Neural cell (in vitro differentiated cells): Measurements from ENCODE around the gene CADM4. TPM values are rescaled to one million over a fixed set of nuclear protein-coding genes. Genes with fewer than 3 reads are reported as not detected.

ENCODE experiments used
- H2AFZ ChIP-seq: fragments of 200-600, 300-800 bp; sonication (generic), shearing (Covaris generic); 2 replicates; pipeline ENCODE4 v1.6.0; 2014; ENCODE audit warnings: low read depth, mild to moderate bottlenecking, antibody characterized with exemption, low read length, moderate library complexity
- H3F3A ChIP-seq: fragments of 200-600 bp; shearing (Covaris generic); 2 replicates; pipeline ENCODE4 v1.6.1; 2016; ENCODE audit warnings: mild to moderate bottlenecking, moderate library complexity, mixed read lengths, antibody characterized with exemption, low read length; ENCODE audit not compliant: insufficient read depth, poor library complexity, severe bottlenecking
- H3K27ac ChIP-seq: fragments of 200-600, 300-800 bp; sonication (generic), shearing (Covaris generic); 2 replicates; pipeline ENCODE4 v1.5.1; 2014; ENCODE audit warnings: mild to moderate bottlenecking, low read length, moderate library complexity
- H3K27me3 ChIP-seq: fragments of 300-800, 200-600 bp; sonication (generic), shearing (Covaris generic); 2 replicates; pipeline ENCODE4 v1.6.0; 2014; ENCODE audit warnings: mild to moderate bottlenecking, low read depth, low read length, moderate library complexity; ENCODE audit not compliant: insufficient read depth
- H3K36me3 ChIP-seq: fragments of 300-800, 200-600 bp; sonication (generic), shearing (Covaris generic); 2 replicates; pipeline ENCODE4 v1.5.1; 2014; ENCODE audit warnings: mild to moderate bottlenecking, antibody characterized with exemption, low read length, moderate library complexity; ENCODE audit not compliant: insufficient read depth
- H3K4me2 ChIP-seq: fragments of 300-800, 200-600 bp; sonication (generic), shearing (Covaris generic); 2 replicates; pipeline ENCODE4 v1.6.0; 2014; ENCODE audit warnings: mild to moderate bottlenecking, low read length
- H3K4me3 ChIP-seq: fragments of 300-800, 200-600 bp; sonication (generic), shearing (Covaris generic); 2 replicates; pipeline ENCODE4 v1.5.1; 2014; ENCODE audit warnings: mild to moderate bottlenecking, low read length, moderate library complexity
- H3K79me2 ChIP-seq: fragments of 200-600 bp; shearing (Covaris generic); replicated peaks from 2 replicates; pipeline ENCODE4 v1.6.0; 2014; ENCODE audit warnings: mild to moderate bottlenecking, low read length, moderate library complexity; ENCODE audit not compliant: insufficient read depth
- H3K9ac ChIP-seq: fragments of 300-800, 200-600 bp; sonication (generic), shearing (Covaris generic); 2 replicates; pipeline ENCODE4 v1.6.1; 2016; ENCODE audit warnings: mild to moderate bottlenecking, low read length, mixed read lengths
- H3K9me2 ChIP-seq: fragments of 200-600 bp; shearing (Covaris generic); 2 replicates; pipeline ENCODE4 v1.6.1; 2016; ENCODE audit warnings: mild to moderate bottlenecking, low read length, mixed read lengths; ENCODE audit not compliant: insufficient read depth
- H3K9me3 ChIP-seq: fragments of 200-600, 300-800 bp; sonication (generic), shearing (Covaris generic); 2 replicates; pipeline ENCODE4 v1.6.1; 2016; ENCODE audit warnings: mild to moderate bottlenecking, mixed run types, low read length, moderate library complexity, mixed read lengths
- H4K20me1 ChIP-seq: fragments of 200-600 bp; shearing (Covaris generic); 2 replicates; pipeline ENCODE4 v1.6.1; 2016; ENCODE audit warnings: mild to moderate bottlenecking, mixed run types; ENCODE audit not compliant: insufficient read depth
- EP300 ChIP-seq: fragments of 450-650 bp; conservative IDR thresholded peaks from 2 replicates; pipeline ENCODE4 v1.6.1; 2014; ENCODE audit warnings: antibody characterized with exemption, mild to moderate bottlenecking, moderate library complexity; ENCODE audit not compliant: poor library complexity, severe bottlenecking
- EZH2 ChIP-seq: fragments of 200-600, 300-800 bp; shearing (Covaris generic), sonication (generic); IDR thresholded peaks from 2 replicates; pipeline ENCODE4 v1.6.1; 2014; ENCODE audit warnings: antibody characterized with exemption, low read length, borderline replicate concordance, mild to moderate bottlenecking; ENCODE audit not compliant: insufficient read depth, poor library complexity, severe bottlenecking
- MXI1 ChIP-seq: fragments of 450-650 bp; conservative IDR thresholded peaks from 2 replicates; pipeline ENCODE4 v1.6.1; 2014; ENCODE audit warnings: antibody characterized with exemption, mild to moderate bottlenecking; ENCODE audit not compliant: poor library complexity, severe bottlenecking
- POLR2AphosphoS5 ChIP-seq: IDR thresholded peaks from 2 replicates; pipeline ENCODE4 v1.6.1; 2012
- RAD21 ChIP-seq: fragments of 450-650 bp; conservative IDR thresholded peaks from 2 replicates; pipeline ENCODE4 v1.6.1; 2014; ENCODE audit warnings: antibody characterized with exemption, mild to moderate bottlenecking, moderate library complexity
- SMC3 ChIP-seq: fragments of 450-650 bp; conservative IDR thresholded peaks from 2 replicates; pipeline ENCODE4 v1.6.1; 2014; ENCODE audit warnings: antibody characterized with exemption, mild to moderate bottlenecking, moderate library complexity; ENCODE audit not compliant: poor library complexity
- TAF1 ChIP-seq: IDR thresholded peaks from 2 replicates; pipeline ENCODE4 v1.6.1; 2012; ENCODE audit warnings: low read depth
- polyA plus RNA-seq: library from polyadenylated mRNA; depleted of rRNA; stranded (reverse); fragments of >200 nt; gene quantifications from 2 replicates; pipeline ENCODE4 v1.2.3, GENCODE V29; 2014
- TF ChIP-seq, protein P1 (sequence below): IDR thresholded peaks from 2 replicates; pipeline ENCODE4 v1.6.1; 2012; ENCODE audit warnings: borderline replicate concordance
- TF ChIP-seq, protein P2 (sequence below): fragments of 450-650 bp; IDR thresholded peaks from 2 replicates; pipeline ENCODE4 v1.5.1; 2014; ENCODE audit warnings: antibody characterized with exemption, mild to moderate bottlenecking, moderate library complexity; ENCODE audit not compliant: poor library complexity, severe bottlenecking

CADM4 gene
- polyA plus RNA-seq, 1 donor from 2014 or later = 211 TPM

- Histone ChIP-seq H3K9me3 (no peaks in the 10 kb centered on the region), H3F3A (peaks cover 9% of the 10 kb centered on the region), H3K36me3 (no peaks in the 10 kb centered on the region), H3K4me2 (no peak overlapping the region), H3K9ac (no peak overlapping the region), H2AFZ (no peak overlapping the region), H3K27ac (no peak overlapping the region), H3K79me2 (peaks cover 17% of the 10 kb centered on the region), H3K27me3 (no peaks in the 10 kb centered on the region), H4K20me1 (no peaks in the 10 kb centered on the region), H3K9me2 (no peaks in the 10 kb centered on the region), H3K4me3 (no peak overlapping the region)
- TF ChIP-seq, protein P1, sequence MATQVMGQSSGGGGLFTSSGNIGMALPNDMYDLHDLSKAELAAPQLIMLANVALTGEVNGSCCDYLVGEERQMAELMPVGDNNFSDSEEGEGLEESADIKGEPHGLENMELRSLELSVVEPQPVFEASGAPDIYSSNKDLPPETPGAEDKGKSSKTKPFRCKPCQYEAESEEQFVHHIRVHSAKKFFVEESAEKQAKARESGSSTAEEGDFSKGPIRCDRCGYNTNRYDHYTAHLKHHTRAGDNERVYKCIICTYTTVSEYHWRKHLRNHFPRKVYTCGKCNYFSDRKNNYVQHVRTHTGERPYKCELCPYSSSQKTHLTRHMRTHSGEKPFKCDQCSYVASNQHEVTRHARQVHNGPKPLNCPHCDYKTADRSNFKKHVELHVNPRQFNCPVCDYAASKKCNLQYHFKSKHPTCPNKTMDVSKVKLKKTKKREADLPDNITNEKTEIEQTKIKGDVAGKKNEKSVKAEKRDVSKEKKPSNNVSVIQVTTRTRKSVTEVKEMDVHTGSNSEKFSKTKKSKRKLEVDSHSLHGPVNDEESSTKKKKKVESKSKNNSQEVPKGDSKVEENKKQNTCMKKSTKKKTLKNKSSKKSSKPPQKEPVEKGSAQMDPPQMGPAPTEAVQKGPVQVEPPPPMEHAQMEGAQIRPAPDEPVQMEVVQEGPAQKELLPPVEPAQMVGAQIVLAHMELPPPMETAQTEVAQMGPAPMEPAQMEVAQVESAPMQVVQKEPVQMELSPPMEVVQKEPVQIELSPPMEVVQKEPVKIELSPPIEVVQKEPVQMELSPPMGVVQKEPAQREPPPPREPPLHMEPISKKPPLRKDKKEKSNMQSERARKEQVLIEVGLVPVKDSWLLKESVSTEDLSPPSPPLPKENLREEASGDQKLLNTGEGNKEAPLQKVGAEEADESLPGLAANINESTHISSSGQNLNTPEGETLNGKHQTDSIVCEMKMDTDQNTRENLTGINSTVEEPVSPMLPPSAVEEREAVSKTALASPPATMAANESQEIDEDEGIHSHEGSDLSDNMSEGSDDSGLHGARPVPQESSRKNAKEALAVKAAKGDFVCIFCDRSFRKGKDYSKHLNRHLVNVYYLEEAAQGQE = no peak
- TF ChIP-seq MXI1 = no peak
- TF ChIP-seq RAD21 = no peak
- no peak for TF ChIP-seq EP300
- no peak for TF ChIP-seq EZH2
- TF ChIP-seq, protein P2, sequence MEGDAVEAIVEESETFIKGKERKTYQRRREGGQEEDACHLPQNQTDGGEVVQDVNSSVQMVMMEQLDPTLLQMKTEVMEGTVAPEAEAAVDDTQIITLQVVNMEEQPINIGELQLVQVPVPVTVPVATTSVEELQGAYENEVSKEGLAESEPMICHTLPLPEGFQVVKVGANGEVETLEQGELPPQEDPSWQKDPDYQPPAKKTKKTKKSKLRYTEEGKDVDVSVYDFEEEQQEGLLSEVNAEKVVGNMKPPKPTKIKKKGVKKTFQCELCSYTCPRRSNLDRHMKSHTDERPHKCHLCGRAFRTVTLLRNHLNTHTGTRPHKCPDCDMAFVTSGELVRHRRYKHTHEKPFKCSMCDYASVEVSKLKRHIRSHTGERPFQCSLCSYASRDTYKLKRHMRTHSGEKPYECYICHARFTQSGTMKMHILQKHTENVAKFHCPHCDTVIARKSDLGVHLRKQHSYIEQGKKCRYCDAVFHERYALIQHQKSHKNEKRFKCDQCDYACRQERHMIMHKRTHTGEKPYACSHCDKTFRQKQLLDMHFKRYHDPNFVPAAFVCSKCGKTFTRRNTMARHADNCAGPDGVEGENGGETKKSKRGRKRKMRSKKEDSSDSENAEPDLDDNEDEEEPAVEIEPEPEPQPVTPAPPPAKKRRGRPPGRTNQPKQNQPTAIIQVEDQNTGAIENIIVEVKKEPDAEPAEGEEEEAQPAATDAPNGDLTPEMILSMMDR = no peak
- no peak for TF ChIP-seq POLR2AphosphoS5
- no peak for TF ChIP-seq TAF1
- no peak for TF ChIP-seq SMC3
Observed at GRCh38 chr19:43624933-43625332, 14.7 kb downstream of the CADM4 start.

- peaks cover 9% of the 10 kb centered on the region for H3F3A ChIP-seq
- peaks cover 11% of the 10 kb centered on the region for H3K79me2 ChIP-seq
- TF ChIP-seq MXI1 = no peak
- no peak for TF ChIP-seq EZH2
- no peak for TF ChIP-seq TAF1
- TF ChIP-seq SMC3 = no peak
- TF ChIP-seq, protein P2 = no peak
- no peak for TF ChIP-seq RAD21
- TF ChIP-seq, protein P1 = no peak
- no peak for TF ChIP-seq POLR2AphosphoS5
- TF ChIP-seq EP300 = no peak
- no peak overlapping the region for H2AFZ ChIP-seq
- H3K36me3 ChIP-seq = no peaks in the 10 kb centered on the region
- no peaks in the 10 kb centered on the region for H3K9me2 ChIP-seq
- no peaks in the 10 kb centered on the region for H3K9me3 ChIP-seq
- H4K20me1 ChIP-seq = no peaks in the 10 kb centered on the region
- no peak overlapping the region for H3K4me2 ChIP-seq
- no peak overlapping the region for H3K27ac ChIP-seq
- no peak overlapping the region for H3K4me3 ChIP-seq
- no peaks in the 10 kb centered on the region for H3K27me3 ChIP-seq
- H3K9ac ChIP-seq = no peak overlapping the region
Observed at GRCh38 chr19:43623889-43624670, 15.6 kb downstream of the CADM4 start.
